Measurements from ENCODE around the gene MAG. TPM values are rescaled to one million over a fixed set of nuclear protein-coding genes. Genes with fewer than 3 reads are reported as not detected.

Gene MAG
- total RNA-seq, 4 donors from 2014 or later = 1.7 to 19.2 (median 2.7) TPM; not detected in 1

DNA sequence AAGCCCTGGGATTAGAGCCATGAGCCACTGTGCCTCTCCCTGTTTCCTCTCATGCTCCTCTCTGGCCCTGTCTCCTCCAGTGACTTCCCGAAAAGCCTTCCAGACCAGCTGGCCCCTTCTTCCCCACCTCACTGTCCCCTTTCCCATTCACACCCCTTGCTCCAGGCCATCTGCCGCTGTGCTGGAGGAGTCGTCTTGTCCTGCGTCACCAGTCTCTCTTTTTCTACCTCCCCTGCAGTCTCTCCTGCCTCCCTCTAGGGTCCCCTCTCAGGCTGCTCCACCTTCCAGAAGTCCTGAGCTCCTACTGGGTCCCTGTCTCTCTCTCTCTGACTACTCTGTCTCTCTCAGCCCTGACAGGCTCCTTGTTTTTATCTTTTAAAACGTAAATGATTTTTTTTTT, 50.5 kb downstream of the MAG start:
- intact Hi-C loops (cut with DNase I) = no loop called here
- no peaks in the 10 kb centered on the region for H3K27me3 ChIP-seq
- no peak overlapping the region for H3K4me3 ChIP-seq (replicated peaks in 1 of 3)
- no peaks in the 10 kb centered on the region for H3K36me3 ChIP-seq
- H3K4me1 ChIP-seq = no peaks in the 10 kb centered on the region
- no peak for DNase-seq
- no peak overlapping the region for H3K27ac ChIP-seq
- TF ChIP-seq POLR2A (IDR thresholded peaks at IDR 0.05) = no peak
- TF ChIP-seq, protein P1, sequence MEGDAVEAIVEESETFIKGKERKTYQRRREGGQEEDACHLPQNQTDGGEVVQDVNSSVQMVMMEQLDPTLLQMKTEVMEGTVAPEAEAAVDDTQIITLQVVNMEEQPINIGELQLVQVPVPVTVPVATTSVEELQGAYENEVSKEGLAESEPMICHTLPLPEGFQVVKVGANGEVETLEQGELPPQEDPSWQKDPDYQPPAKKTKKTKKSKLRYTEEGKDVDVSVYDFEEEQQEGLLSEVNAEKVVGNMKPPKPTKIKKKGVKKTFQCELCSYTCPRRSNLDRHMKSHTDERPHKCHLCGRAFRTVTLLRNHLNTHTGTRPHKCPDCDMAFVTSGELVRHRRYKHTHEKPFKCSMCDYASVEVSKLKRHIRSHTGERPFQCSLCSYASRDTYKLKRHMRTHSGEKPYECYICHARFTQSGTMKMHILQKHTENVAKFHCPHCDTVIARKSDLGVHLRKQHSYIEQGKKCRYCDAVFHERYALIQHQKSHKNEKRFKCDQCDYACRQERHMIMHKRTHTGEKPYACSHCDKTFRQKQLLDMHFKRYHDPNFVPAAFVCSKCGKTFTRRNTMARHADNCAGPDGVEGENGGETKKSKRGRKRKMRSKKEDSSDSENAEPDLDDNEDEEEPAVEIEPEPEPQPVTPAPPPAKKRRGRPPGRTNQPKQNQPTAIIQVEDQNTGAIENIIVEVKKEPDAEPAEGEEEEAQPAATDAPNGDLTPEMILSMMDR (IDR thresholded peaks at IDR 0.05) = no peak
- WGBS, 2 donors = 72 to 85% methylated on average over 5 of the region's 5 CpGs
- H3K9me3 ChIP-seq = no peaks in the 10 kb centered on the region

DNA sequence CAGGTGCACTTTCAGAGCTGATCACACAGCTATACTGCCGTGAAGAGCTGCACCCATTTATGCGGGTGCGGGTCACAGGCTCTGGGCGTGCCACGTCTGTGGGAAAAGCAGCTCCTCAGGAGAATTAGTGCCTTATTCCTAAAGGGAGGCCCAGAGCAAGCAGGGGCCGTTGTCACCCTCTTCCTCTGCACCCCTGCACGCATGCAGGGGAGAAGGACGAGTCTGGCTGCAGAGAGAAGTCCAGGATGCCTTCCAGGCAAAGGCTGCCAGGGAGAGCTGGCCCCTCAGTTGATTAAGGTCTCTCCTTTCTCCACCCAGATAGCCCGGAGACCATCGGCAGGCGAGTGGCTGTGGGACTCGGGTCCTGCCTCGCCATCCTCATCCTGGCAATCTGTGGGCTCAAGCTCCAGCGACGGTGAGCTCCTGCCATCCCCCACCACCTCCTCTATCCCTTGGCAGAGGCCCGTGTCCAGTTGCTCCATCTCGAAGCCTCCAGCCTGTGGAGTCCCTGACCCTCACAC, 52.6 kb downstream of the MAG start:
- intact Hi-C loops (cut with DNase I) = loop anchor here (5.0 kb wide), 1 partner anchor 67 kb away; no protein-coding TSS in a partner anchor
- Histone ChIP-seq H3K9me3 (no peaks in the 10 kb centered on the region), H3K27me3 (no peaks in the 10 kb centered on the region), H3K4me1 (no peaks in the 10 kb centered on the region), H3K4me3 (replicated peaks in 1 of 3) (no peak overlapping the region), H3K36me3 (no peaks in the 10 kb centered on the region), H3K27ac (no peak overlapping the region)
- DNase-seq = no peak
- TF ChIP-seq, protein P1 (IDR thresholded peaks at IDR 0.05) = no peak
- WGBS, 2 donors = 86 to 91% methylated on average over 8 to 15 of the region's 17 CpGs

DNA sequence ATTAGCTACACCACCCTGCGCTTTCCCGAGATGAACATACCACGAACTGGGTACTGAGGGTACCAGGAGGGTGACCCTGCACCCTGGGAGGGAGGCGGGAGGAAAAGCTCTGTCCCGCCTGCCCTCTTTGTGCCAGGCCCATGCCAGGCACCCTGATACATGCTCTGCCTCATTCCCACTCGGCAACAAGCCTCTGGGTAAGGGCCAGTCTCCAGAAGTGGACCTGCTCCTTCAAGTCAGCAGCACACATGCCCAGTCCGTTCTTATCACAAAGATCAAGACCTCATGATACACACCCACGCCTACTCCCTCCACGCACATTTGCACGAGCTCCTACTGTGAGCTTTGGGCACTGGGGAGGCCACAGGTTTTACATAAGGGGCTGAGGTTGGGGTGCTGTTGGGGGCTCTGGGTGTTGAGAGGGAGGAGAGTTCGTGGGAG, 53.7 kb downstream of the MAG start:
- Histone ChIP-seq H3K36me3 (no peaks in the 10 kb centered on the region), H3K4me1 (no peaks in the 10 kb centered on the region), H3K9me3 (no peaks in the 10 kb centered on the region), H3K27ac (no peak overlapping the region), H3K4me3 (replicated peaks in 1 of 3) (no peak overlapping the region), H3K27me3 (no peaks in the 10 kb centered on the region)
- 86 to 88% methylated on average over 11 of the region's 11 CpGs for WGBS, 2 donors
- TF ChIP-seq POLR2A (IDR thresholded peaks at IDR 0.05) = no peak
- TF ChIP-seq, protein P1 (IDR thresholded peaks at IDR 0.05) = no peak
- no peak for DNase-seq
- intact Hi-C loops (cut with DNase I) = loop anchor here (5.0 kb wide), 1 partner anchor 68 kb away; no protein-coding TSS in a partner anchor

DNA sequence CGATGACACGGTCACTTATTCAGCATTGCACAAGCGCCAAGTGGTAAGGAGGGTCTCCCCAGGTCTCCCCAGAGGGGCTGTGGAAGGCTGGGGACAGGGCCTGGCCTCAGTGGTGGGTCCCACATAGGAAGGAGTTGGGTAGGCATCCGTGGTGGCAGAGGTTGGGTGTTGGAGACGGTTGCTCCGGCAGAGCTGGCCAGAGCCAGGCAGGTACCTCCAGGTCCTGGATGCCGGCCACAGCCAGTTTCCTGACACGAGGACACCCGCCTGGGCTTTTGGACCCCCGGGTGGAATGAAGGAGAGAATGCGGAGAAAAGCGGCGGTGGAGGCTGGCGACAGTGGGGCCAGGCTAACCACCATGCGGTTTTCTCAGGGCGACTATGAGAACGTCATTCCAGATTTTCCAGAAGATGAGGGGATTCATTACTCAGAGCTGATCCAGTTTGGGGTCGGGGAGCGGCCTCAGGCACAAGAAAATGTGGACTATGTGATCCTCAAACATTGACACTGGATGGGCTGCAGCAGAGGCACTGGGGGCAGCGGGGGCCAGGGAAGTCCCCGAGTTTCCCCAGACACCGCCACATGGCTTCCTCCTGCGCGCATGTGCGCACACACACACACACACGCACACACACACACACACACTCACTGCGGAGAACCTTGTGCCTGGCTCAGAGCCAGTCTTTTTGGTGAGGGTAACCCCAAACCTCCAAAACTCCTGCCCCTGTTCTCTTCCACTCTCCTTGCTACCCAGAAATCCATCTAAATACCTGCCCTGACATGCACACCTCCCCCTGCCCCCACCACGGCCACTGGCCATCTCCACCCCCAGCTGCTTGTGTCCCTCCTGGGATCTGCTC, 54.5 kb downstream of the MAG start:
- Histone ChIP-seq H3K36me3 (no peaks in the 10 kb centered on the region), H3K27me3 (no peaks in the 10 kb centered on the region), H3K4me1 (no peaks in the 10 kb centered on the region), H3K4me3 (replicated peaks in 1 of 3) (no peak overlapping the region), H3K9me3 (no peaks in the 10 kb centered on the region), H3K27ac (no peak overlapping the region)
- DNase-seq = no peak
- intact Hi-C loops (cut with DNase I) = loop anchor here (5.0 kb wide), 1 partner anchor 69 kb away; no protein-coding TSS in a partner anchor
- TF ChIP-seq POLR2A (IDR thresholded peaks at IDR 0.05) = no peak
- TF ChIP-seq, protein P1 (IDR thresholded peaks at IDR 0.05) = no peak
- 72 to 81% methylated on average over 26 to 28 of the region's 28 CpGs for WGBS, 2 donors

Data from thyroid gland (tissue), 4 donors.